Esophagus (tissue), 2 donors: Measurements from ENCODE around the gene MS4A7. TPM values are rescaled to one million over a fixed set of nuclear protein-coding genes. Genes with fewer than 3 reads are reported as not detected.

Experiments used
- H3K27ac ChIP-seq, 2 donors: one replicate each; pipeline ENCODE4 v1.5.1; 2013; ENCODE audit warnings: low read depth in 2 of 2, mild to moderate bottlenecking in 2 of 2, inconsistent platforms in 1 of 2, low read length in 1 of 2, moderate library complexity in 1 of 2
- H3K27me3 ChIP-seq, 2 donors: one replicate each; pipeline ENCODE4 v1.6.1; 2013; ENCODE audit warnings: low read length in 2 of 2, control low read depth in 1 of 2, mild to moderate bottlenecking in 1 of 2; ENCODE audit not compliant: insufficient read depth in 2 of 2, control insufficient read depth in 1 of 2
- H3K36me3 ChIP-seq, 2 donors: one replicate each; pipeline ENCODE4 v1.6.1; 2013; ENCODE audit warnings: low read length in 1 of 2; ENCODE audit not compliant: control insufficient read depth in 2 of 2, insufficient read depth in 2 of 2
- H3K4me1 ChIP-seq, 2 donors: one replicate each; pipeline ENCODE4 v1.6.1; 2013; ENCODE audit warnings: low read length in 1 of 2; ENCODE audit not compliant: control insufficient read depth in 2 of 2, insufficient read depth in 2 of 2
- H3K4me3 ChIP-seq, 2 donors: one replicate each; pipeline ENCODE4 v1.5.1; 2013; ENCODE audit warnings: low read length in 2 of 2, mild to moderate bottlenecking in 2 of 2, low read depth in 1 of 2, moderate library complexity in 1 of 2
- H3K9me3 ChIP-seq, 2 donors: one replicate each; pipeline ENCODE4 v1.6.1; 2013; ENCODE audit warnings: mild to moderate bottlenecking in 2 of 2, low read depth in 1 of 2, low read length in 1 of 2, moderate library complexity in 1 of 2; ENCODE audit not compliant: control insufficient read depth in 2 of 2, insufficient read depth in 1 of 2
- WGBS, 2 donors: extraction: QIAGEN DNeasy Blood & Tissue Kit; methylation state at CpG; one replicate each; pipeline ENCODE4 v1.1.7; 2013; 5-methylcytosine and 5-hydroxymethylcytosine counted together
- polyA plus RNA-seq, 2 donors: library from polyadenylated mRNA; stranded (reverse); fragments of 200-250 nt; gene quantifications; one replicate each; pipeline ENCODE4 v1.2.3, GENCODE V29; 2013
- donor health status: healthy with polysubstance abuse.
- donor health status: Bipolar disorder and iron deficiency.

Gene MS4A7, protein sequence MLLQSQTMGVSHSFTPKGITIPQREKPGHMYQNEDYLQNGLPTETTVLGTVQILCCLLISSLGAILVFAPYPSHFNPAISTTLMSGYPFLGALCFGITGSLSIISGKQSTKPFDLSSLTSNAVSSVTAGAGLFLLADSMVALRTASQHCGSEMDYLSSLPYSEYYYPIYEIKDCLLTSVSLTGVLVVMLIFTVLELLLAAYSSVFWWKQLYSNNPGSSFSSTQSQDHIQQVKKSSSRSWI
- polyA plus RNA-seq, result 1 to 10 TPM; 1.1 to 1.3 TPM

GRCh38 chr11:60378354-60378753 lies at the start of gene MS4A7:
TSS of gene MS4A7 (plus strand) at chr11:60378532. CDS start at chr11:60383142, 4,610 bp downstream.
- H3K9me3 ChIP-seq, result no peaks in the 10 kb centered on the region
- 34 to 36% methylated on average over 3 of the region's 3 CpGs for WGBS, 2 donors

DNA sequence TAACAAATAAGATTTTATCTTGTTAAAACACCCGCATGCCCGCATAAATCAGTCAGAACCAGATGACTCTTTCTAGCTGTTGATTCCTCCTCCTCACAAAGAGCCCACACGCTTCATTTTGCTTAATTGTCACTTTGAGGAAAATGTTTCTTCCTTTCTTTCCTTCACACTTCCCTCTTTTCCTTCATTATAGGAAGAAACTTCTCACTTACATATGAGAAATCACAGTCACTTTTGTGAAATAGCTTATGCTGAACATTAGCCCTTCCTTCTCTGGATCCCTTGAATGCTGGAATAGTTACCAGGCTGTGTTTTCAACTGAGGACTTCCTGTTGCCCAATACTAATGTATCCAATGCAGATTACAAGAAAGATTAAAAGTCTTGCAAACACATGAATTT lies 45.5 kb upstream of the MS4A7 start:
- no peak overlapping the region for H3K4me3 ChIP-seq
- no peaks in the 10 kb centered on the region for H3K36me3 ChIP-seq
- H3K27ac ChIP-seq, result no peak overlapping the region
- no peaks in the 10 kb centered on the region for H3K27me3 ChIP-seq
- no peaks in the 10 kb centered on the region for H3K4me1 ChIP-seq
- 24 to 77% methylated on average over 3 of the region's 3 CpGs for WGBS, 2 donors
- no peaks in the 10 kb centered on the region for H3K9me3 ChIP-seq

More at GRCh38 chr11:60378354-60378753, at the start of gene MS4A7:
- Histone ChIP-seq H3K36me3 (no peaks in the 10 kb centered on the region), H3K27me3 (no peaks in the 10 kb centered on the region), H3K4me1 (peaks cover 0 to 3% of the 10 kb centered on the region in 2 donors), H3K4me3 (no peak within 1 kb of the TSS), H3K27ac (no peak within 1 kb of the TSS)

DNA sequence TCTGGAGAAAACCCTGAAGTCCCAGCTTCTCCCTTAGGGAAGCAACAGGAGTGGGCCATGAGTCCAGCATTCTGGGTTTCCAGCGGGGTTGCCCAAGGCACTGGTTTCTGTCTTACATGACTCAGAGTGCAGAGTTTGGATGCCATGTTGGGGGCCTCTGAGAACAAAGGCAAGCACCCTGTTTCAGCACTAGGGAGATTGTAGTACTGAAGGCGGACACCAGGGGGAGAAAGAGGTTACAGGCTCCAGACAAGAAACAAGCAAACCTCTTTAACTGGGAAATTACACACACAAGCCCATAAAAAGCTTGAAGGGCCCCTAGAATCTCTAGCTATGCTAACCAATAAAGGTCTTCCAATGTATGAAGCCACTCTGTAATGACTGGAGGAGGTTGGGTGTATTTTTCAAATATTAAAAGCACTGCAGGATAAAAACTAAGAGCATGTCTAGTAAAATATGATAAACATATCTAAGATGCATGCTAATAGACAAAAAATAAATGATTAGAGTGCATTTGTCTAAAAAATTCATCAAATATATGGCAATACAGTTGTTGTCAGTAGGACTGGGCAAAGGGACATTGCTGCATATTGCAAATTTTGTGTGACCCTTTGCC lies 44.2 kb upstream of the MS4A7 start:
- H3K27me3 ChIP-seq, result no peaks in the 10 kb centered on the region
- H3K36me3 ChIP-seq, result no peaks in the 10 kb centered on the region
- H3K9me3 ChIP-seq, result no peaks in the 10 kb centered on the region
- H3K27ac ChIP-seq, result no peak overlapping the region
- no peaks in the 10 kb centered on the region for H3K4me1 ChIP-seq
- no peak overlapping the region for H3K4me3 ChIP-seq
- 26 to 28% methylated on average over 2 of the region's 2 CpGs for WGBS, 2 donors

DNA sequence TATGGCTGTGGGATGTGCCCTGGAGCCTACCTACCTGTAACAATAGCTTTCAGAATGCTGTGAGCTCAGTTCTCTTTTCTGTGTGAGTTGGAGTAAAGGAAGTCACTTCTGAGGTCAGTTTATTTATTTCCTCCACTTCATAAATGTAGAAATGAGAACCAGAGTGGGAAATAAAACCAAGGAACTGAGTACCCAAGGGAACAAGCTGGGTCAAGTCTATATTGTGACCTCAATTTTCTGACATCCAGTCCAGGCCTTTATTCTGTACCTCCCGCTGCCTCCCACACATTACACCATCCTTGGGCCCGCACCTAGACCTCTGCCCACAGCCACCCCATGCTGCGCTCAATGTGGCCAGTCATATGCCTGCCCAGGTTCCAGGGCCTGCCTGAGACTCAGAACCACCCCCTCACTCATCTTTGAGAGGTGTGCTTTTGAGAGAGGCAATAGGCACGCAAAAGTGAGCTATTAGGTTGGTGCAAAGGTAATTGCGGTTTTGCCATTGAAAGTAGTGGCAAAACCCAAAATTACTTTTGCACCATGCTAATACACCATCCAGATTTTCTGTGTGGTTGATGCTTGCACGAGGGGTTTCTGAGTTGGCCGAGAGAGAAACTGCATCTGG lies 41.5 kb upstream of the MS4A7 start:
- 87 to 89% methylated on average over 7 of the region's 7 CpGs for WGBS, 2 donors
- Histone ChIP-seq H3K27ac (no peak overlapping the region), H3K4me1 (no peaks in the 10 kb centered on the region), H3K36me3 (no peaks in the 10 kb centered on the region), H3K9me3 (no peaks in the 10 kb centered on the region), H3K4me3 (no peak overlapping the region), H3K27me3 (no peaks in the 10 kb centered on the region)

DNA sequence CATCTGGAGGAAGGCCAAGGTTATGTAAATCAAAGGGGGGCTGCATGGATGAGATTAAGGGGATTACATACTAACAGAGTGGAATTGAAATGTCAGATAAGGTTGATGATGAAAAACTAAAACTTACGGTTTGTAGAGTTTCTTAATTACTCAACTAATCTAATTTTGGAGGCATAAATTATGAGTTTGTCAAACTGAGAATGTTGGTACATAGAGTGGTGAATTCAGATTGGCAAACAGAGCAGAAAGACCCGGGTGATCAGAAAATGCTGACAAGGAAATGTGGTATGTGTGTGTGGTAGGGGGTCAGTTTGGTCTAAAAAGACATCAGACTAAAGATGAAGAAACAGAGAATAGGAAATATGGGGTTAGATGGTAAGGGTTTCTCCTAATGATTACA lies 40.3 kb upstream of the MS4A7 start:
- Histone ChIP-seq H3K27ac (no peak overlapping the region), H3K4me1 (no peaks in the 10 kb centered on the region), H3K9me3 (no peaks in the 10 kb centered on the region), H3K4me3 (no peak overlapping the region), H3K27me3 (no peaks in the 10 kb centered on the region), H3K36me3 (no peaks in the 10 kb centered on the region)
- WGBS, 2 donors, result 46 to 51% methylated on average over 2 of the region's 2 CpGs

DNA sequence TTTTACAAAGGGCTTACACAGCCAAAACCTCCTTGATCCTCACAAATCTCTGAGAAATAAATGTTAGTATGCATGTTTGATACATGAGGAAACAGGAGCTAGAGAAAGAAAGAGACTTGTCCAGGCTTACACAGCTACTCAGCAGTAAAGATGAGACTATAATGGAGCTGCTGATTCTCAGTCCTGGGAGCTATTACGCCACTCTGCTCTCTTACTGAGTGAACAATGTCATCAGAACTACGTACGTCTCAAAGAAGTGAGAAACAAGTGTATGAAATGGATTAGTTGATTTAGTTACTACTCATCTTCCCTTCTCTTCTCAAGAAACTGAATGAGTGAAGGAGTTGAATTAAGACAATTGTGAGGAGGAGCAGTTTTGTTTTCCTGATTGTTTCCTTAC lies 39.0 kb upstream of the MS4A7 start:
- Histone ChIP-seq H3K36me3 (no peaks in the 10 kb centered on the region), H3K27me3 (no peaks in the 10 kb centered on the region), H3K9me3 (no peaks in the 10 kb centered on the region), H3K4me1 (no peaks in the 10 kb centered on the region), H3K4me3 (no peak overlapping the region), H3K27ac (no peak overlapping the region)
- WGBS, 2 donors, result 48 to 56% methylated on average over 3 of the region's 3 CpGs

DNA sequence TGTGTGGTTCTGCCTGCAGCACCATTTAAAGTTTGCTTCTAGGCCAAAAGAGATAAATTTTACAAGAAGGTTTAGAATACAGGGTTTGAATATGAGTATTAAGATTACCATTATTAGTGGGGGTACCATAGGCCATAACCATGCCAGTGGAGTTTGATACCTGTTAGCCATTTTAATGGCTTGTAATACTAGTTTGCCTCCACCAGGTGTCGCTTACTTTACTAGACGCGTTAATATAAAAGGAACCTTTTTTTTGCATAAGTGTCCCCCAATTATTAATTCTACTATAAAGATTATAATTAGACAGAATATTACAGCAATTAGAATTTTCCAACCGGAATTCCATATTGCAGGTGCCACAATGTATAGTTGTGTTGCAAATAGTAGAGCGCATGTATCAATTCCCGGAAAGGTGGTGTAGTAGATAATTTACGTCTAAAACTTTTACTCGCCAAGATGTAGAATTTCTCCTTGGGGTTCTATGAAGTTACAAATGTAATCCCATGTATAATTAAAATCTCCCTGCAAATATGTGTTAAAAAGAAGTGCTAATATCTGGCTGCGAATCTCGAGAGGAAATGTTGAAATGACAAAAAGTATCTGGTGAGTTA lies 35.1 kb upstream of the MS4A7 start:
- WGBS, 2 donors, result 72 to 74% methylated on average over 10 of the region's 10 CpGs
- H3K27me3 ChIP-seq, result no peaks in the 10 kb centered on the region
- H3K4me1 ChIP-seq, result no peaks in the 10 kb centered on the region
- H3K36me3 ChIP-seq, result no peaks in the 10 kb centered on the region
- H3K9me3 ChIP-seq, result no peaks in the 10 kb centered on the region
- H3K27ac ChIP-seq, result no peak overlapping the region
- no peak overlapping the region for H3K4me3 ChIP-seq

- 83 to 93% methylated on average over 2 of the region's 2 CpGs for WGBS, 2 donors
- no peaks in the 10 kb centered on the region for H3K36me3 ChIP-seq
- H3K27ac ChIP-seq, result no peak overlapping the region
- H3K4me1 ChIP-seq, result no peaks in the 10 kb centered on the region
- no peak overlapping the region for H3K4me3 ChIP-seq
- no peaks in the 10 kb centered on the region for H3K27me3 ChIP-seq
- no peaks in the 10 kb centered on the region for H3K9me3 ChIP-seq
Measured at GRCh38 chr11:60344146-60344545, 34.2 kb upstream of the MS4A7 start.

DNA sequence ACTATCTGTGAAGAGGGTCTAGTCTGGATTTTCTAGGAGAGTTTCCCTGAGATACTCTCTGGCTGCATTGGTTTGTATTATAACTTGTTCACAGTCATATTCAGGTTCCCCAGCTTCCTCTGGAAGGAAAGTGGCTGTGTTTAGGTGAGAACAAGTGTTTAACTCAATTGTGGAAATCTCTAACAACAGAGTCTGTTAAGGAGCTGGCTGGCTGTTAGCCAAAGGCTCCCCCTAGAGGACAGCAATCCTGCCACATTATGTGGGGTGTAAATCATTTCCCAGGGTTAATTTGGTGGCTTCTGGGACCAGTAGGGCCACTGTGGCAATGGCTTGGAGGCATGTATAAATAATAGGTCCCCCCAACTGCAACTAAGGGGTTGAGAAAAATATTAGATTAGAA lies 32.8 kb upstream of the MS4A7 start:
- no peaks in the 10 kb centered on the region for H3K36me3 ChIP-seq
- H3K27ac ChIP-seq, result no peak overlapping the region
- no peaks in the 10 kb centered on the region for H3K9me3 ChIP-seq
- H3K4me1 ChIP-seq, result no peaks in the 10 kb centered on the region
- no peaks in the 10 kb centered on the region for H3K27me3 ChIP-seq
- H3K4me3 ChIP-seq, result no peak overlapping the region
